Measurements from ENCODE around the gene HLF.

The HLF gene

GRCh38 chr17:55258578-55259135 is 6.1 kb upstream of the HLF start:
- DNase-seq: no peak

GRCh38 chr17:55259684-55260111 is 5.1 kb upstream of the HLF start:
- DNase-seq: no peak

- DNase-seq: no peak
Measured at GRCh38 chr17:55261311-55261710, 3.4 kb upstream of the HLF start.

- no peak for DNase-seq
Measured at GRCh38 chr17:55263569-55264277, 1.0 kb upstream of the HLF start.

DNA sequence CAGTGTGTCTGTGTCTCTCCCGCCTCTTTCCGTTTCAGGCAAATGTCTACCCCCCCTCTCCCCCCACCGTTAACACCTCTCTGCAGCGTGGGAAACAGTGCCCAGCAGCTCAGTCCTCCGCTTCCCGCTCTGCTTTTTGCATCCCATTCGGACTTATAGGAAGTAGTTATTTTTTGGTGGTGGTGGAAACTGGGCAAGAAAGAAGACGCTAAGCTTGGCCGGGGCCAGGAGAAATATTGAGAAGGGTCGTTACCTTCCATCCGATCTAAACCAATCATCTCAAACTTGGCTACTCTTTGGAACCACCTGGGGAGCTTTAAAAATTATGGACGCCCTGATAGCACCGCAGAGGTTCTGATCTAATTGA is 499 bp upstream of the HLF start:
- DNase-seq: peak; percentile 70

DNA sequence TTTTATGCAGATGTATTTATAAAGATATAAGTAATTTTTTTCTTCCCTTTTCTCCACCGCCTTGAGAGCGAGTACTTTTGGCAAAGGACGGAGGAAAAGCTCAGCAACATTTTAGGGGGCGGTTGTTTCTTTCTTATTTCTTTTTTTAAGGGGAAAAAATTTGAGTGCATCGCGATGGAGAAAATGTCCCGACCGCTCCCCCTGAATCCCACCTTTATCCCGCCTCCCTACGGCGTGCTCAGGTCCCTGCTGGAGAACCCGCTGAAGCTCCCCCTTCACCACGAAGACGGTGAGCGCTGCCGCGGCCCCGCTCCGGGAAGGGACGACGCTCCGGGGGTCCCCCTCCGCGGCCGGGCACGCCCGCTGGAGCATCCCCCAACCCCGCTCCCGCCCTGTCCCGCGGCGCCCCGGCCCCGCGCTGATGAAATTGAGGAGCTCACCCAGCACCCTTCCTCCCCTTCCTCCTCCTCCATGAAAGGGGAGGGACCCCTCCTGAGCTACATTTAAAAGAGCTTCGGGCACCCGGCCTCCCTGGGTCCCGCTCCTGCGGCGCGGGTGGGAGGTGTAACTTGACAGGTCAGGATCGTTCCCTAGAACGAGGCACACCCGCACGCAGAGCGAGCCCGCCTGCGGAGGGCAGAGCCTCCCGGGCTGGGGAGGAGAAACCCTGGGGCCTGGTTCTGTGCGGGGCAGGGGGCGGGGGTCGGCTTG is 706 bp downstream of the HLF start:
- DNase-seq: no peak

DNA sequence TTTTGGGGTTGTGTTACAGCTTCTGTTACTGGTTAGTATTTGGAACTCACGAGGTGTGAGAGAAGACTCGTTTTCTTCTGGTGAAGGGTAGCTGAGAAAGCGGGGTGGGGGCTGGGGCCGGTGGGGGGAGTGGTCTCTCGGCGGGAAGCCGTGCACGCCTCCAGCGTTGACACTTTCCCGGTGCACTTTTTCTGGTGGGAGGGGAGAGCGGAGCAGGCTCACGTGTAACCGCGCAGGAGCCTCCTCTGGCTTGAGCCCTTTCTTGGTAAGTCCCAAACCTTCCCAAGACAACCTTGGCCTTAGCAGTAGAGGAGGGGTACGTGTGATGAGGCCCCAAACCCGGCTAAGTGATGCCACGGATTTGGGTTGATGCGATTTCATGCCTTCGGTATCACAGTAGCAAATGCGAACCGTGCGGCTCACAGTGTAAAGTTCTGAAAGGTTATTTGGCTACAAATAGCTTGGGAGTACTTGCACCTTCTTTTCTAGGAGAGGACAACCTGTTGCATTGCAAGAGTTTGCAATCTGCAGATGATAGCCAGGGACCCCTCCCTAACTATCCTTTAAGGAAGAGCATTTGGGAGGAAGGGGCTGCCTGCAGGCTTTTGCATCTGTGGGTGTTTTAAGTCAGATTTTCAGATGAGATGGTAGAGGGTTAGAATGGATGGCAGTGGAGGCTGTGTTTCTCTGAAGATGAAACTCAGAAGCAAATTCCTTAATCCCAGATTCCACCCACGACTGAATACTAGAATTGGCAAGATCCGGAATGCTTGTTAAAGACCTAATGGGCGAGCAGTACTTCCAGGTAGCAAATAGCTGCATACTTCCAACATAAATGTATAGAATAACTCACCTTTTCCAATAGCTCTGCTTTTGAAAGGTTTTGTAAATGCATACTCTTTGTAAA is 1.5 kb downstream of the HLF start:
- no peak for DNase-seq

GRCh38 chr17:55266958-55267688 is 2.4 kb downstream of the HLF start:
- DNase-seq: no peak

DNA sequence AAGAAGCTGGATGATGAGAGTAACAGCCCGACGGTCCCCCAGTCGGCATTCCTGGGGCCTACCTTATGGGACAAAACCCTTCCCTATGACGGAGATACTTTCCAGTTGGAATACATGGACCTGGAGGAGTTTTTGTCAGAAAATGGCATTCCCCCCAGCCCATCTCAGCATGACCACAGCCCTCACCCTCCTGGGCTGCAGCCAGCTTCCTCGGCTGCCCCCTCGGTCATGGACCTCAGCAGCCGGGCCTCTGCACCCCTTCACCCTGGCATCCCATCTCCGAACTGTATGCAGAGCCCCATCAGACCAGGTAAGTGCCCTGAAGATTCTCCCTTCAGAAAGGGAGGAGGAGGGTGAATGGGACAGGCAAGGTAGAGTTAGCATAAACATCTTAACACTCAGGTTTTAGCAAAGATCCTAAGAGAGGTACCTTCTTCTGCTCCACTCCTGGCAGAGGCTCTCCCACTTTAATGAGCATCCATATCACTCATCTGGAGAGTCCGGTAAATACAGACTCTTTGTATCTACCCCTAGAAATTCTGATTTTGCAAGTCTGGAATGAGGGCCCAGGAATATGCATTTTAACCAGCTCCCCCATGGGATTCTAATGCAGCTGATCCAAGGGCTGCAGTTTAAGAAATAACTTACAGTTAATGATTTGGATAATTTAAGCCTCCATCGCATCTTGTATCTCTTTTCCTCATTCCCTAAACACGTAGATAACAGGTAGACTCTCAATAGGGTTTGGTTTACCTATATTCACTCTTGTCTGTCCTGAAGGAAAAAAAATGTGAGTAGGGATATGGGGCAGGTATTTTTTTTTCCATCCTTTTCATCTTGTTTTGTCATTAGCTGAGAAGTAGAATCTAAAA is 3.3 kb downstream of the HLF start:
- DNase-seq: no peak

DNA sequence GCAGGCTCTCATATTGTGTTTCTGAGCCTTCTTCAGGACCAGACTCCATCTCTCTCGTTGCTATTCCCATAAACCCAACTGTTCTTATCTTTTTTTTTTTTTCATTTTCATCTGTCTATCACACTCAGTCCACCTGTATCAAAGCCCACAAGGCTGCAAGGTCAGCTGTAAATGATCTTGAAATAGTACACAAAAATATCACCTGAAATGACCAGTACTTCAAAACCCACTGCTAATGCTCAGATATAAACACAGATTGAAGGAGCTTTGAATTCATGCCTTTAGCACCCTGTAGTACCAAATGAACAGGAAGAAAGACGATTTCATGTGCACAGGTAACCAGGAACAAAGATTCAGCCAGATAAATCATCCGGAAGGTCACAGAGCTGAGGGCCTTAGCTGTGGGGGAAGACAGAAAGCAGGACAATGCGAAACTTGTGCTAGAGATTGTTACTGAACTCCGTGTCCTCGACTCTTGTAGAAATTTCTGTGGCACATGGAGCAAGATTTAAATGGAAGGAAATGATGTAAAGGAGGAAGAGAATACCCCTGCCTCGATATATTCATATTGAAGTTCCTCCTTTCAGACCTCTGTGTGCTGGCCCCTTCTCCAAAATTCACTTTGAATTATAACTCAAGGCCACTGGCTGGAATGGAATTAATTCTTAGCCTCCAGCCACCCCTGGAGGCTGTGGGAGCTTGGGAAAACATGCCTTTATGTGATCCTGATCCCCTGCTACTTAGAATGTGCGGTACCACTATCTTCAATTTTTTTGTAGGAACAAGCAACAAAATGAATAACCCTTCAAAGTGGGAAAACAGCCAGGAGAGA is 4.1 kb downstream of the HLF start:
- DNase-seq: no peak

GRCh38 chr17:55269894-55270293 is 5.1 kb downstream of the HLF start:
- DNase-seq: no peak

- no peak for DNase-seq
Measured at GRCh38 chr17:55271223-55271571, 6.4 kb downstream of the HLF start.

DNA sequence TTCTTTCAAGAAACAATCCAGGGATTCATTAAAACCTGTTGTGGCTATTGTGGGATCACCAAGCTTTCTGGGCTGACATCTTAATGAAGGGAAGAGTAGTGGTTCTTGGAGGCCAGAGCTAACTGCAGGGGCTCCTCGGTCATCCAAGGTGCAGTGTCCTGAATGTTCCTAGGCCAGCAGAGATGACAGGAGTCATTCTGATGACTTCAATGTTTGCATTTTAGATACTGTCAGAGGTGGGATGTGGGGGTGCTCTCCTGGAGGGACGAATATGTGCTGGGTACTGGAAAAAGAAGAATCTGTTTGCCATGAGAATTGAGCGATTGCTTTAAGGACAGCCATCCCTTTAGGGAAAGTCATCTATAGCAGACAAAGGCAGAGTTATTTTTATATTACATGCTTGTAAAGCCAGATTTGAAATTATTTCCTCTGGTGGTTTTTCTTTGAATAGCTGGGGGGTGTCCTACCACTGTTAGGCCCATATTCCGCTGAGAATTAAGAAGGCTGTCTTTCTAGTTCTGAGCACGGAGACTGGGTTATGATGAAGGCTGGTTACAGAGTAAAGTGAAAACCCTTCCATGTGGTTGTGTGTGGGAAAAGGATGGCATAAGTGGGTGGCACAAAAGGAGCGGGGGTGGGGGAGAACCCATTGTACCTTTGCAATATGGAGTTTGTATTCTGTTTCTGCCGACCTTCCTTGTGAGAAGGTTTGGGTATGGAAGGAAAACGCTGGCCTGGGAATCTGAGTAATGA is 7.4 kb downstream of the HLF start:
- no peak for DNase-seq

GRCh38 chr17:55272711-55273578 is 8.2 kb downstream of the HLF start:
- no peak for DNase-seq

DNA sequence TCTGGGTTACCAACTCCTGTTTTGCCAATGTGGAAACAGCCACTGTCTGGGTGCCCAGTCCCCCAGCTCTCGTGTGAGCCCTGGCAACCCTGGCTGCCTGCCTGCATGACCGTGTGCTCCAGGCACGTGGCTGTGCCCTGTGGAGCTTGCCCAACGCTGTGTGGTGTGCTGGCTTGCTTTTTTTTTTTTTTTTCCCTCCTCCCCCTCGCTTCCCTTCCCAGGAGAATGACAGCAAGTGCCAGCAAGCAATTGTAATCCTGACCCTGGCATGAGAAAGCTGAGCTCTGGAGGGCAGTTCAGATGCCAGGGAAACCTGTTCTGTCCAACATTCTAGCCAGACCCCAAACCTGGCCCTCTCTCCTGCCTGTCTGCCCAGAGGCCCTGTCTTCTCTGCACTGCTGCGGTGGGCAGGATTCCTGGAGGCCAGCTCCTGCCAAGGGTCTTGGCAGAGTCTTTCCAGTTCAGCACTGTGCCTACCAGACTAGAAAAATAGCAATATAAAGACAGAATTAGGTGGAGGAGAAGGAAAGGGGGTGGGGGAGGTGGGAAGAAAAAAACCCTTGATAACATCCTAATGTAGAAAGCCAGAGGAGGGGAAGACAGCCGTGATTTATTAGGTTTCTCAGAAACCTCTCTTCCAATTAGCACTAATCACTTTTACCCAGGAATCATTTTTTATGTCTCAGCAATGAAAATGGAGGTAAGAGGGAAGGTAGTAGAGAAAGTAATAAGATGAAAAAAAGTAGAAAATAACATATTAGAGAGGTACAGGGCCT is 9.0 kb downstream of the HLF start:
- DNase-seq: no peak

- DNase-seq: no peak
Measured at GRCh38 chr17:55274355-55275255, 9.8 kb downstream of the HLF start.
